ENCODE measurements around the gene ANKS1A.
A peak's percentile ranks its signal among the peaks of the same experiment; 100 is the strongest.

DNA sequence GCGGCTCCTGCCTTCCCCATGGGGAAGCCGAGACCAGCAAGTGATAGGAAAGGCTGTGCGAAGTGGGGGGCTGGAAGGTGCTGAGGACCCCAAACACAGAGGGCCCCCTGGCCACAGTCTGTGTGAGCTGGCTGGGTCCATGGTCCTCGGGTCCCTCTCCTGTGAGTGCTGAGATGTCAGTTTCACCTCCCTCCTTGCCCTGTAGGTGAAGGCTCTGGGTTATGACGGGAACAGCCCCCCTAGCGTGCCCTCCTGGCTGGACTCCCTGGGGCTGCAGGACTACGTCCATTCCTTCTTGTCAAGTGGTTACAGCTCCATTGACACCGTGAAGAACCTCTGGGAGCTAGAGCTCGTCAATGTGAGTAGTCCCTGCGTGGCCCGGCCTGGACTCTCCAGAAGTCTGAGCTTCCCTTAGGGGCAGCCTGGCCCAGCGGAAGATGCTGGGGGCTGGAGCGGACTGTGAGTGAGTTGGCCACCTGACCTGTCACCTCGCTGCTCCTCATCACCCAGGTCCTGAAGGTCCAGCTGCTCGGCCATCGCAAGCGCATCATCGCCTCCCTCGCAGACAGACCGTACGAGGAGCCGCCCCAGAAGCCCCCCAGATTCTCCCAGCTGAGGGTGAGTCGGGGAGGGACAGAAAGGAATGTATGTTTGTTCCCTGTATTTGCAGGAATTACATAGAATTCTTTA is 190.4 kb downstream of the ANKS1A start:
- TF ChIP-seq, protein P1, sequence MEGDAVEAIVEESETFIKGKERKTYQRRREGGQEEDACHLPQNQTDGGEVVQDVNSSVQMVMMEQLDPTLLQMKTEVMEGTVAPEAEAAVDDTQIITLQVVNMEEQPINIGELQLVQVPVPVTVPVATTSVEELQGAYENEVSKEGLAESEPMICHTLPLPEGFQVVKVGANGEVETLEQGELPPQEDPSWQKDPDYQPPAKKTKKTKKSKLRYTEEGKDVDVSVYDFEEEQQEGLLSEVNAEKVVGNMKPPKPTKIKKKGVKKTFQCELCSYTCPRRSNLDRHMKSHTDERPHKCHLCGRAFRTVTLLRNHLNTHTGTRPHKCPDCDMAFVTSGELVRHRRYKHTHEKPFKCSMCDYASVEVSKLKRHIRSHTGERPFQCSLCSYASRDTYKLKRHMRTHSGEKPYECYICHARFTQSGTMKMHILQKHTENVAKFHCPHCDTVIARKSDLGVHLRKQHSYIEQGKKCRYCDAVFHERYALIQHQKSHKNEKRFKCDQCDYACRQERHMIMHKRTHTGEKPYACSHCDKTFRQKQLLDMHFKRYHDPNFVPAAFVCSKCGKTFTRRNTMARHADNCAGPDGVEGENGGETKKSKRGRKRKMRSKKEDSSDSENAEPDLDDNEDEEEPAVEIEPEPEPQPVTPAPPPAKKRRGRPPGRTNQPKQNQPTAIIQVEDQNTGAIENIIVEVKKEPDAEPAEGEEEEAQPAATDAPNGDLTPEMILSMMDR (IDR thresholded peaks at IDR 0.05 in 8 of 11, conservative IDR thresholded peaks at IDR 0.05 in 3 of 11): no peak
- no peak for TF ChIP-seq POLR2A (IDR thresholded peaks at IDR 0.05)
- TF ChIP-seq POLR2AphosphoS5 (IDR thresholded peaks at IDR 0.05): peak in 1 of 3 donors; percentile 1
